SK-N-MC (cell line): ENCODE measurements around the gene SLC9B2.

Source experiments
- DNase-seq: peaks from one replicate; pipeline ENCODE4 v3.0.0-alpha.2; 2011; ENCODE audit warnings: low read depth, low spot score
- H3K27ac ChIP-seq: fragments of 200-600 bp; sonication (generic); 2 replicates; pipeline ENCODE4 v1.5.1; 2016; ENCODE audit warnings: mixed run types
- H3K36me3 ChIP-seq: fragments of 200-600 bp; sonication (generic); 2 replicates; pipeline ENCODE4 v1.6.1; 2017; ENCODE audit warnings: antibody characterized with exemption, low read length, mixed read lengths; ENCODE audit not compliant: insufficient read depth
- H3K4me3 ChIP-seq: fragments of 200-600 bp; sonication (generic); 2 replicates; pipeline ENCODE4 v1.5.1; 2016
- H3K9ac ChIP-seq: fragments of 200-600 bp; sonication (generic); 2 replicates; pipeline ENCODE4 v1.8.0; 2017; ENCODE audit warnings: mixed run types, mixed read lengths; ENCODE audit not compliant: insufficient read length
- H3K9me3 ChIP-seq: fragments of 200-600 bp; sonication (generic); 2 replicates; pipeline ENCODE4 v1.6.1; 2017; ENCODE audit warnings: low read depth, mild to moderate bottlenecking, antibody characterized with exemption, low read length, moderate library complexity, mixed read lengths
- EZH2 ChIP-seq: fragments of 200-600 bp; sonication (generic); IDR thresholded peaks from one replicate; pipeline ENCODE4 v1.6.1; 2017; ENCODE audit warnings: antibody characterized with exemption
- FOXP2 ChIP-seq: optimal IDR thresholded peaks from 2 replicates; pipeline ENCODE3; 2011; ENCODE audit warnings: mild to moderate bottlenecking, moderate library complexity; ENCODE audit not compliant: insufficient read depth; ENCODE audit errors: extremely low read length, control extremely low read depth
- POLR2AphosphoS5 ChIP-seq: IDR thresholded peaks from 2 replicates; pipeline ENCODE4 v1.6.1; 2012; ENCODE audit warnings: mild to moderate bottlenecking, low read depth, low read length, borderline replicate concordance

SLC9B2 gene

GRCh38 chr4:103076747-103077347 is at the start of gene SLC9B2:
TSS of gene SLC9B2 (minus strand) at chr4:103076761. CDS start at chr4:103067550, 9,211 bp downstream.
- Histone ChIP-seq H3K4me3 (peak within 1 kb of the TSS; percentile 84), H3K27ac (peak within 1 kb of the TSS; percentile 32; the same call in 1 of the 2 replicates), H3K9ac (peak within 1 kb of the TSS; percentile 85), H3K36me3 (no peaks in the 10 kb centered on the region), H3K9me3 (no peaks in the 10 kb centered on the region)
- DNase-seq, result no peak
- TF ChIP-seq EZH2 (no peak), POLR2AphosphoS5 (no peak), FOXP2 (no peak)

- Histone ChIP-seq H3K36me3 (peaks cover 83% of the 10 kb centered on the region), H3K9me3 (no peaks in the 10 kb centered on the region), H3K9ac (no peak overlapping the region), H3K4me3 (no peak overlapping the region), H3K27ac (no peak overlapping the region)
- no peak for TF ChIP-seq POLR2AphosphoS5
- TF ChIP-seq EZH2, result no peak
- TF ChIP-seq FOXP2, result no peak
- DNase-seq, result no peak
Measured at GRCh38 chr4:103126126-103126525, 49.6 kb upstream of the SLC9B2 start.

- no peak for DNase-seq
- H3K9ac ChIP-seq, result no peak overlapping the region
- no peaks in the 10 kb centered on the region for H3K9me3 ChIP-seq
- no peak overlapping the region for H3K27ac ChIP-seq
- peaks cover 70% of the 10 kb centered on the region for H3K36me3 ChIP-seq
- TF ChIP-seq EZH2, result no peak
- no peak for TF ChIP-seq FOXP2
- no peak for TF ChIP-seq POLR2AphosphoS5
- no peak overlapping the region for H3K4me3 ChIP-seq
Measured at GRCh38 chr4:103123114-103123513, 46.6 kb upstream of the SLC9B2 start.

GRCh38 chr4:103118166-103118565 is 41.6 kb upstream of the SLC9B2 start:
- TF ChIP-seq EZH2 (no peak), POLR2AphosphoS5 (no peak), FOXP2 (no peak)
- DNase-seq, result no peak
- no peak overlapping the region for H3K27ac ChIP-seq
- H3K36me3 ChIP-seq, result peaks cover 48% of the 10 kb centered on the region
- H3K4me3 ChIP-seq, result no peak overlapping the region
- no peak overlapping the region for H3K9ac ChIP-seq
- H3K9me3 ChIP-seq, result no peaks in the 10 kb centered on the region

GRCh38 chr4:103111598-103111997 is 35.0 kb upstream of the SLC9B2 start:
- H3K9ac ChIP-seq, result no peak overlapping the region
- no peak for TF ChIP-seq POLR2AphosphoS5
- TF ChIP-seq EZH2, result no peak
- no peak for TF ChIP-seq FOXP2
- H3K27ac ChIP-seq, result no peak overlapping the region
- no peak overlapping the region for H3K4me3 ChIP-seq
- H3K9me3 ChIP-seq, result no peaks in the 10 kb centered on the region
- peaks cover 57% of the 10 kb centered on the region for H3K36me3 ChIP-seq
- DNase-seq, result no peak

GRCh38 chr4:103108542-103108941 is 32.0 kb upstream of the SLC9B2 start:
- DNase-seq, result no peak
- H3K36me3 ChIP-seq, result peaks cover 52% of the 10 kb centered on the region
- H3K9ac ChIP-seq, result no peak overlapping the region
- no peak overlapping the region for H3K4me3 ChIP-seq
- no peaks in the 10 kb centered on the region for H3K9me3 ChIP-seq
- TF ChIP-seq POLR2AphosphoS5 (no peak), FOXP2 (no peak), EZH2 (no peak)
- no peak overlapping the region for H3K27ac ChIP-seq

- Histone ChIP-seq H3K9me3 (no peaks in the 10 kb centered on the region), H3K27ac (no peak overlapping the region), H3K4me3 (no peak overlapping the region), H3K9ac (no peak overlapping the region), H3K36me3 (peaks cover 42% of the 10 kb centered on the region)
- no peak for TF ChIP-seq FOXP2
- no peak for TF ChIP-seq EZH2
- no peak for TF ChIP-seq POLR2AphosphoS5
- no peak for DNase-seq
Measured at GRCh38 chr4:103105558-103106356, 29.2 kb upstream of the SLC9B2 start.

- Histone ChIP-seq H3K9me3 (no peaks in the 10 kb centered on the region), H3K36me3 (peaks cover 33% of the 10 kb centered on the region), H3K27ac (no peak overlapping the region), H3K9ac (no peak overlapping the region), H3K4me3 (no peak overlapping the region)
- TF ChIP-seq EZH2 (no peak), FOXP2 (no peak), POLR2AphosphoS5 (no peak)
- DNase-seq, result no peak
Measured at GRCh38 chr4:103104886-103105285, 28.3 kb upstream of the SLC9B2 start.
